GM19463 (cell line): ENCODE measurements around the gene PTPRN2.

Source experiments
- ATAC-seq: cut with Tn5 transposase; IDR thresholded peaks from one replicate; pipeline ENCODE4 v1.9.1; 2021; ENCODE audit warnings: mild to moderate bottlenecking, moderate library complexity; ENCODE audit not compliant: unreplicated experiment

Gene PTPRN2

DNA sequence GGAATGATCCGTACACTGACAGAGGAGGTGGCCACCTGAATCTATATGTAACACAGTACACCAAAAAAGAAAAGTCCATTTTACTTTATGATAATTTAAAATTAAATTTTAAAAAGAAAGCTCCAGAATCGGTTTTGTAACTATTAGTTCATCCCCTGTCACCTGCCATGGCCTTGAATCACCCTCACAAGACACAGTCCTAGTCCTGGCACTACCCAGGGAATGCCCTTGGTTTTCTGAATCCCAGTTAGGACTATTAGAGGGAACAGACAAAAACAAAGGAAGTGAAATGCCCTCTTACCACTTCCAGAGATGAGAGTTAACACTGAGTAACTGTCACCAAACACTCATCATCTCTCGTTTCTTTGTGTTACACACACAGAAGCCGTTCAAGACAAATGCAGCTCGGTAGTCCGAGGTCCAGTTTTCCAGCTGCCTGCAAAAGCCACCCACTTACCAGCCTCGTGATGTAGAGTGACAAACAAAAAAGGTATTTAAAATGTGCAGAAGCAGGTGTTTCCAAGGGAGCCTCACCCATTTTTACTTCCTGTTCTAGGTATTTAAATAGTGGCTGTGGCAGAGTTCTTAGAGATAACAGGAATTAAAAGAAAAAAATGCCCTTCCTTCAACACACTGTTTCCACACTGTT lies 6.1 kb downstream of the PTPRN2 start:
- ATAC-seq: no peak

DNA sequence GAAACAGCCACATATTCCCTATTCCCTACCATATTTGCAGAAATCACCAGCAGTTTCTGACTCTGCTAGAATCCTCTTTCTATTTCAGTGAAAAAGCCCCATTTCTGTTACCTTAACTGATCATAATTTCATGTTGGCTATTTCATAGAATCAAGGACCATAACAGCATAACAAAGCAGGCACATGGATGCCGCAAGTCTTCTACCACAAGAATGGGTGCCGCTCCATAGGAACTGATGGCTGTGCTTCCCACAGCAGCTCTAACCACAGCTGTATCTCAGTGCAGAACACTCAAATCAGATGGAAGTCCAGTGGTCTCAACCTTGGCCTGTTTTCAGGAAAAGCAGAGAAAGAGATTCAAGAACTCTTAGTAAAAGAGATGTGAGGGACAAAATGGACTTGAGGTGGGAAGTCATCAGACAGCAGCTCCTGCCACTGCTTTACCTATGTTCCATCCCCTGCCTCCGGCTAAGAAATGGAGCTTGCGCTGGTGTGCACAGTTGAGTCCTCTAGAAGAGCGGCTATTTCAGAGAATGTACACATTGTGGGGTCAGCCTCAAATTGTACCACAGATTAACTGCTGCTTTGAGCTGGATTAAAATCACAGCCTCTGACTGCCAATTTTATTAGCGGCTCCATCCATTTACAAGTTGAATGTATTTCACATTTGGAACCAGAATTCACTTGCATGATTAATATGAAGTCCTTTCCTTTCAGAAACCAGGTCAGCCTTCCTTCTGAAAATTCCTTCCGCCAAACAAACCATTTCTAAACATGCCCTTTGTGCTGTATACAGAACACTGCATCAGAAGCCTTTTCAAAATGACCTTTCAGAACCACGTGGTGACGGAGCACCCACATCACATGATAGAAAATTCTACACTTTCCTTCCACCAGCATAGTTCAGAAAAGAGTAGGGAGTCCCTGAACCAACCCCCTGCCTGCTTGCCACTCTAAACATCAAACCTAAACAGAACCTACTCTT lies 7.7 kb downstream of the PTPRN2 start:
- ATAC-seq: no peak

DNA sequence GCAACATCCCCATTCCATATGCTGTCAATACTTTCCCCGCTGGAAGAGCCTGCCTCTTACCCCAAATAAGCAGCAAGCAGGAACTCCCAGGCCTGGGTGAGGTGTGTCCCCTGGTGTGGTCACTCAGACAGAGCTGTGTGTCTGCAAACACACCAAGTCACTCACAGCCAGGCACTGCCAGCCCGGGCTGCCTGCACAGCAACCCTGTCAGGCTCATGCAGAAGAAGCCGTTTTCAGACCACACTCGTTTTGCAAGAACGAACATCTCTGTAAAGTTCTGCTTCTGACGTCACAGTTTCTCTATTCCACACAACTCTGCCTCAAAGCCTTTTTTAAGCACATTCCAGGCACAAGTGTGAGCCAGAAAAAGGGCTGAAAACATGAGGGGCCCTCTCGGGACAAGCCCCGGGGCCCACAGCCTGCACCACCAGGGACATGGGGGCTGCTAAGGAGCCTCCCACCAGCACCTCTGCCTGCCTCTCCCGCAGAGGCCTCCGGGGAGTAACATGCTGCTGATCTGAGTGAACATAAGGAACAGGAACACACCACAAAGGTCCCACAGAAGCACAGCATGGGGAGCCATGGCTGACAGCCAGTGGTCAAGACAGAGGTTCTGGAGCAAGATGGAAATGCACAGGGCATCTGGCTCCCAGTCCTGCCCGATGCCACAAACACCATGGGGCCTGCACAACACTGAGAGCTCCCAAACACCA lies 11.4 kb downstream of the PTPRN2 start:
- ATAC-seq: no peak

- no peak for ATAC-seq
Measured at GRCh38 chr7:158574308-158575036, 13.2 kb downstream of the PTPRN2 start.

DNA sequence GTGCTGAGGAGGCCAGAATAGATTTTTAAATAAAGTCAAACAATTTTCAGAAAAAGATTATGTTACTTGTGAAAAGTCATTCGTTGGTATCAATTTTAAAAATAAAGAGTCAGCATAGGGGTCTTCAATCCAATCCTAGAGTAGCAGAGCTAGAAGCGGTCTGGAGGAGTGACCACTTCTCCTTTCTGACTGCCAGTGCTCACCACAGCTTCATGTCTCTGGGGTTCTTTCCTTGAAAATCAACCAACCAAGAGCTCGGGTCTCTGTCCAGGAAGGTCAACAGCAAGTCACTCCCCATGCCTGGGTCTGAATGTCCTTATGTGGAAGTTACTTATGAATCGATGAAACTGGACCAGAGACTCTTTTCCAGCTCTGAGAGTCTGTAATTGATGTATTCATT lies 14.3 kb downstream of the PTPRN2 start:
- no peak for ATAC-seq

DNA sequence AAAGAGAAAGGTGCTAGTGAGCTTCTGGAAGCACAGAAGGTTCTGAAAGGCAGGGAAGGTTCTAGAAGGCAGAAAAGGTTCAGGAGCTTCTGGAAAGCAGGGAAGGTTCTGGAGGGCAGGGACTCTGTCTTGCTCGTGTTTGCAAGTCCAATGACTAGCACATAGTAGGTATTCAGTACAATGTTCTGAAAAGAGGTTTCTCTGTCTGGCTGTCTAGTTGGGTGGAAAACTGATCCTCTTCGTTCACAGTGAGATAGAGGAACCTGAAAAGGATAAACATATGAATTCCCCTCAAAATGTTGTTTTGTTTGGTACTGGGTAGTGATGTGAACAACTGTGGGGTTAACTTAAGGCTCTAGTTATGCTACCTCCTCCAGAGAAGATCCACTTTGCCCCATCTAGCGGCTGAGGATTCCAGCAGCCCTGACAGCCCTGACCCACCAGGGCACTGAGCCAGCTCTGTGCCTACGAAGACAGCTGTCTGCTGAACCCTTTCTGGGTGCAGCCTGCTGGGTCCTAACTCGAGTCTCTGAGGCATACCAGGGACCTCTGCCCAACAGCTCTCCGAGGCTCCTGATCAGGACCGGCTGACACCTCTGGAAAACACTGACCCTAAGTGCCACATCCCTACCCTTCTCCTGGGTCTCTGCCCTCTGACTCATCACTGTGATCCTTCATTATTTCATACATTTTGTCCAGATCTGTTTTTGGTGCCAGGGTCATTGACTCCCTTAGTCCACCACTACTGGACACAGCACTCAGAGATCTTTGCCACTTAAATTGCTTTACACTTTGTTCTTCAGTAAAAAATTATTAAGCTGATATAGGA lies 15.4 kb downstream of the PTPRN2 start:
- ATAC-seq: no peak

- no peak for ATAC-seq
Measured at GRCh38 chr7:158570449-158571170, 17.0 kb downstream of the PTPRN2 start.

DNA sequence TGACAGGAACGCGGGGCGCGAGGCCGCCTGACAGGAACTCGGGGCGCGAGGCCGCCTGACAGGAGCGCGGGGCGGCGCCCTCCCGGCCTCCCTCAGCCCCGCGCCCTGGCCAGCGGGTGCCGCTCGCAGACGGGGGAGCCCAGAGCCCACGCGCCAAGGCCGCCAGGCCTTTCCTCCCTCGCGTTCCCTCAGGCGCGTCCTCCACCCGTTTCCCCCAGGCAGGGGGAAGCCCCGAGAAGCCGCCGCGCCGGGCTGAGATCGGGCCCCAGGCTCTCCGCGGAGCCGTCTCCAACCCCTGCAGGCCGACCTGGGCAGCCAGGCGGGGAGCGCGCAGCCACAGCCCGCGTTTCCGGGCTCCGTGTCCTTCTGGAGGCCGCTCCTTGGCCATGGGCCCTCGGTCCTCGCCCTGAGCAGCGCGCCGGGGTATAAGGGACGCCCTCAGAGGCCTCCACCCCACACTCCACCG lies 17.7 kb downstream of the PTPRN2 start:
- no peak for ATAC-seq

DNA sequence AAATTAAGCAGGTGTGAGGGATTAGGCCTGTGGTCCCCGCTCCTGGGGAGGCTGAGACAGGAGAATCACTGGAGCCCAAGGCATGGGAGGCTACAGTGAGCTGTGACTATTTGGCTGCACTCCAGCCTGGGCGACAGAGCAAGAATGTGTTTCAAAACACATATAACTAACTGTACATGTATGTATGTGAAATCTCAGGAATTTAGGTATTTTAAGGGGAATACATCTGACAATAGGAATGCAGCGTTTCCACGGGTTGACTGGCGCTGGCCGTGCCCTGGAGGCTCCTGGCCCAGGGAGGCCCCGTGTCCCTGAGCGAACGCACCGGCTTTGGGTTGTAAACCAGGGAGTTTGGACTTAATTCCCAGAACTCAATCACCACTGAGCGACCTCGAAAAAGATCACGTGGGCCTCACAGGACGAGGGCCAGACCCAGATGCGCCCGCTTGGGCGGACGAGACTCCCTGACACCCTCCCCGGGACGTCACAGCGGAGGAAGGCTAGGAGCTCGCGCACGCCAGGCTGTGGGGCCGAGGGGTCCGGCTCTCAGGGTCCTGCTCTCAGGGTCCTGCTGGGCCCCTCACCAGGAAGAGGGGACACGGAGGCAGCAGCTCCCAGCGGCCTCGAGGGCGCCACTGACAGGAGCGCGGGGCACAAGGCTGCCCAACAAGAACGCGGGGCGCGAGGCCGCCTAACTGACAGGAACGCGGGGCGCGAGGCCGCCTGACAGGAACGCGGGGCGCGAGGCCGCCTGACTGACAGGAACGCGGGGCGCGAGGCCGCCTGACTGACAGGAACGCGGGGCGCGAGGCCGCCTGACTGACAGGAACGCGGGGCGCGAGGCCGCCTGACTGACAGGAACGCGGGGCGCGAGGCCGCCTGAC lies 18.4 kb downstream of the PTPRN2 start:
- ATAC-seq: no peak

- ATAC-seq: no peak
Measured at GRCh38 chr7:158567153-158567603, 20.4 kb downstream of the PTPRN2 start.

DNA sequence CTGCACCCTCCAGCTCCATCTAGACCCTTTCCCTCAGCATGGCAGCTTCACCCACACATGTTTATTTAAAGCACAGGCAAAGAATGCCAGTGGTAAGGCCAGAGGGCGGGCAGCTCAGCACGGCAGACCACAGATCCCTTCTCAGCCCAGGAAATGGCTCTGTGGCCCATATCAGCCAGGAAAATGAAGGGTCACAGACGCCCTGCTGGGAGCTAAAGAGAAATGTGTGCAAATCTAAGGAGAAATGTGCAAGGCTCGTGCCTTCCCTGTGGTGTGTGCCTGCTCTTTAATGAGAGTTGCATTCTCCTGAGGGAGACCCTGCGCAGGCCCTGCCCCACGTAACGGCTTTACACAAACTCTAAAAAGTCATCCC lies 23.0 kb downstream of the PTPRN2 start:
- ATAC-seq: no peak

- no peak for ATAC-seq
Measured at GRCh38 chr7:158563911-158564662, 23.5 kb downstream of the PTPRN2 start.

DNA sequence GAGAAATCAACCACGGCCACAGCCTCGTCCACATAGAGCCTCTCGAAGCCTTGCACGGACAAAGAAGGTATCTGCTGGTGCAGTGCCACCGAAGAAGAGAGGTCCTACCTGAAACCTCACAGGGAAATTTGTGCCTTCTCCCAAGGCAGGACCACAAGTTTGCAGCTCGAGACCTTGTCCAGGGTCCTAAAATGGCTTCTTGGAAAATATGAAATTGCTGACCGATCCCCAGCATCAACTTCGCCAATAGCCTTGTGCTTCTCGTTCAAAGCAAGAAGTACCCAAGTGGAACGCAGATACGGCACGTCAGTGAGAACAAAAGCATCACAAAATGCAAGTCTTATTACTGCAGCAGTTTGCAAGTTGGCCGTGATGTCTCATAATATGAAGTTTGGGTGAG lies 24.6 kb downstream of the PTPRN2 start:
- ATAC-seq: no peak

DNA sequence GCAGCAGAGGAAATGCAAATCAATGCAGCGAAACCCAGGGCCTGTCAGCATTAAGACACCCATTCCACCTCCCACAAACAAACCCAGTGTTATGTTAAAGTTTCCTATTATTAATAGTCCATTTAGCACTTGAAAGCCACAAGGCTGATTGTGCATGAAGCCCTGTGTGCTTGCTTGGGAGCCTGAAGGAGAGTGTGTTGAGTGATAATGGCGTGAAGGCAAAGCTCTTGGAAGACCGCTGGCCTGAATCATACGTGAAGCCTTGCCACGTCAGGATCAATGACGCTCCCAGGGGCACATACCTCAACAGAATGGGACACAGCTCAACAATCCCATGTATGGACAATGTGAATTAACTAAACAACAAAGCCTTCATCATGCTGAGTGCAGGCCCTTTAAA lies 25.1 kb downstream of the PTPRN2 start:
- ATAC-seq: no peak

- no peak for ATAC-seq
Measured at GRCh38 chr7:158561659-158562058, 26.0 kb downstream of the PTPRN2 start.

DNA sequence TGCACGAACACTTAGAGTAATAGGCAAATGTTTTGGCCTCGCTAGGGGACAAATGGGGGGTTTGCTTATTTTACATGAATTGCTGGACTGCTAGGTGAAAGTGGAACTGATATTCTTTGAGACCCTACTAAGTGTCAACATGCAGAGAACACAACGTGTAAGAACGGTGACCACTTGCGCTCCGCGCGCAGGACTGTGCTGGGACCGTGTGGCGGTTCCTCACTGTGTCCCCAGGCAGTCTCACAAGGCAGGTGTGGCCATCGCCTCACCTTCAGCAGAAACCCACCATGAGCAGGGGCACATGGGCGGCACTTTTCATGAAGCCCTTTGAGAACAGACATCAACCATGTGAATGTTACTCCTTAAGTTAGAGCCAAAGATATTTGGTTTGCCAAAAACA lies 27.2 kb downstream of the PTPRN2 start:
- ATAC-seq: no peak

- no peak for ATAC-seq
Measured at GRCh38 chr7:158559356-158559755, 28.3 kb downstream of the PTPRN2 start.

DNA sequence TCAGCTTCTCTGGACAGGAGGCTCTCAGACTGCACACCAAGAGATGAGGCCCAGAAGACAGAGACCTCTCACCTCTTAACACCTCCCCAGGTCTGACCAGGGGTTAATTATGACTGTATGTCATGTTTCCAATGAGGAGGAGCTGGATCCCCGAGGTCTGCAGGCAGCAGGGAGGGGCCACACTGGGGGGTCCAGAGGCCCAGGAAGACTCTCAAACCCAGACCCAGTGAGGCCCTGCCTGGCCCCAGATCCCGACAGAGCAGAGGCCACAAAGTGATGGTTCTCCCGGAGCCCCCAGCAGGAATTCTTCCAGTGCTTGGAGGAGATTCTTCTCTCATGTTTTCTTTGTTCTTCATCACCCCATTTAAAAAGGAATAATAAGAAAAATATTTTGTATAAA lies 28.8 kb downstream of the PTPRN2 start:
- ATAC-seq: no peak
